ENCODE data around the gene CD101. TPM values are rescaled to one million over a fixed set of nuclear protein-coding genes. Genes with fewer than 3 reads are reported as not detected.
A peak's percentile ranks its signal among the peaks of the same experiment; 100 is the strongest.

Gene CD101
- total RNA-seq, 1 donor = 0.09 TPM

- H3K4me3 ChIP-seq (ENCODE audit: low read depth, low read length) = no peak overlapping the region
- TF ChIP-seq, protein P1, sequence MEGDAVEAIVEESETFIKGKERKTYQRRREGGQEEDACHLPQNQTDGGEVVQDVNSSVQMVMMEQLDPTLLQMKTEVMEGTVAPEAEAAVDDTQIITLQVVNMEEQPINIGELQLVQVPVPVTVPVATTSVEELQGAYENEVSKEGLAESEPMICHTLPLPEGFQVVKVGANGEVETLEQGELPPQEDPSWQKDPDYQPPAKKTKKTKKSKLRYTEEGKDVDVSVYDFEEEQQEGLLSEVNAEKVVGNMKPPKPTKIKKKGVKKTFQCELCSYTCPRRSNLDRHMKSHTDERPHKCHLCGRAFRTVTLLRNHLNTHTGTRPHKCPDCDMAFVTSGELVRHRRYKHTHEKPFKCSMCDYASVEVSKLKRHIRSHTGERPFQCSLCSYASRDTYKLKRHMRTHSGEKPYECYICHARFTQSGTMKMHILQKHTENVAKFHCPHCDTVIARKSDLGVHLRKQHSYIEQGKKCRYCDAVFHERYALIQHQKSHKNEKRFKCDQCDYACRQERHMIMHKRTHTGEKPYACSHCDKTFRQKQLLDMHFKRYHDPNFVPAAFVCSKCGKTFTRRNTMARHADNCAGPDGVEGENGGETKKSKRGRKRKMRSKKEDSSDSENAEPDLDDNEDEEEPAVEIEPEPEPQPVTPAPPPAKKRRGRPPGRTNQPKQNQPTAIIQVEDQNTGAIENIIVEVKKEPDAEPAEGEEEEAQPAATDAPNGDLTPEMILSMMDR (IDR thresholded peaks at IDR 0.05; ENCODE audit: insufficient read depth, low read length) = peak; percentile 75
- DNase-seq (ENCODE audit: low read depth) = peak; percentile 81
Observed at GRCh38 chr1:117067533-117068370, 66.2 kb downstream of the CD101 start.

DNA sequence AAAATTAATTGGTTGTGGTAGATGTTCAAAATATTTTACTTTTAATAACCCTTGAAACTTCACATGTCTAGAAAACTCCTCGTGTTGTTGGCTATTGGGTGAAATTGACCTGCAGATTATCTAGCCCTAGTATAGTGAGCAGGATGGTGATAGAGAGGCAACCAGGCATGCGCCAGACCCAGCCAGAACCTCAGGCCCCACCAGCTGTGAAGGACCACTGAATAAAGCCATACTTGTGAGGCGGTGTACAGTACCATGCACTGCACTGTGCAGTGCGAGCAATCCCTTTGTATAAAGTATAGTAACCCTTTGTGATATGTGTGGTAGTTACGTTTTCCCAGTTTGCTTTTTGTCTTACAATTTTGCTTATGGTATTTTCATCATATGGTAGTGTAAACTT lies 67.0 kb downstream of the CD101 start:
- TF ChIP-seq, protein P1 (IDR thresholded peaks at IDR 0.05; ENCODE audit: insufficient read depth, low read length) = no peak
- DNase-seq (ENCODE audit: low read depth) = no peak
- no peak overlapping the region for H3K4me3 ChIP-seq (ENCODE audit: low read depth, low read length)

DNA sequence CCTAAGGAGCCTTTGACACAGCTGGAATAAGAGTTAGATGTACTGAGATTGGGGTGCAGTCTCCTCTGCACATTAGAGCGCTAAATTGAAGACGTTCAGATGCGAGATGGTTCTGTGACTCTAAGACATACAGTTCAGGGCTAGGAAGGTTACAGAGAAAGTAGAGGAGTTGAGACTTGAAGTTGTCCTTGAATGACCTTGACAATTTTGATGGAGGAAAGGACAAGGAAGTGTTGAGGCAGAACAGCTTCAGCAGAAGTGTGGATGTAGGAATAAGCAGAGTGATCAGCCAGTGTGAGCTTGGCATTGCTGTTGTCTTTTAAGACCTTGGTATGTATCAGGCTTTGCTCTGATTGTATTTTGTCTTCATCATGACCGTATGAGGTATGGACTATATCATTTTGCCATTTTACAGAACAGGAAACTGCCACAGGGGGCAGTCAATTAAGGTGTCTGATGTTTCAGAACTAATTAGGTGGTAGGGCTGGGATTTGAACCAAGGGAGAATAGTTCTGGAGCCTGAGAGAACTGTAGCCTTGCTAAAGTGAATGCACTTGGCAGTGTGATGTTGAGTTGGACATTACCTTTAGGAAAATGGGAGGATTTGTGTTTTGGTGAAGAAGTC lies 67.8 kb downstream of the CD101 start:
- TF ChIP-seq, protein P1 (IDR thresholded peaks at IDR 0.05; ENCODE audit: insufficient read depth, low read length) = no peak
- no peak overlapping the region for H3K4me3 ChIP-seq (ENCODE audit: low read depth, low read length)
- no peak for DNase-seq (ENCODE audit: low read depth)

GRCh38 chr1:117070124-117070523 lies 68.6 kb downstream of the CD101 start:
- no peak overlapping the region for H3K4me3 ChIP-seq (ENCODE audit: low read depth, low read length)
- TF ChIP-seq, protein P1 (IDR thresholded peaks at IDR 0.05; ENCODE audit: insufficient read depth, low read length) = no peak
- peak; percentile 44 for DNase-seq (ENCODE audit: low read depth)

GRCh38 chr1:117076648-117077047 lies 75.1 kb downstream of the CD101 start:
- no peak overlapping the region for H3K4me3 ChIP-seq (ENCODE audit: low read depth, low read length)
- DNase-seq (ENCODE audit: low read depth) = no peak
- TF ChIP-seq, protein P1 (IDR thresholded peaks at IDR 0.05; ENCODE audit: insufficient read depth, low read length) = no peak

- DNase-seq (ENCODE audit: low read depth) = peak; percentile 89
- no peak overlapping the region for H3K4me3 ChIP-seq (ENCODE audit: low read depth, low read length)
- TF ChIP-seq, protein P1 (IDR thresholded peaks at IDR 0.05; ENCODE audit: insufficient read depth, low read length) = no peak
Observed at GRCh38 chr1:117077267-117077666, 75.7 kb downstream of the CD101 start.
